Testis (tissue), 2 donors: Measurements from ENCODE around the gene MRPL20.
"Not testable (repeated sequence)": the region's sequence is repeated elsewhere in the genome, so short reads cannot be mapped to it uniquely, and the experiment has no call there.

Source experiments
- CTCF ChIP-seq, 3 experiments: fragments of 450-650 bp in 2 of 3; fragments of 200-600 bp in 1 of 3; sonication (generic) in 1 of 3; IDR thresholded peaks; one replicate each; pipeline ENCODE4 v1.5.1; 2016 to 2019; ENCODE audit warnings: antibody characterized with exemption in 3 of 3, mild to moderate bottlenecking in 2 of 3, moderate library complexity in 1 of 3
- POLR2A ChIP-seq: fragments of 450-650 bp; IDR thresholded peaks from one replicate; pipeline ENCODE4 v1.6.1; 2017; ENCODE audit warnings: antibody characterized with exemption, mild to moderate bottlenecking, moderate library complexity

DNA sequence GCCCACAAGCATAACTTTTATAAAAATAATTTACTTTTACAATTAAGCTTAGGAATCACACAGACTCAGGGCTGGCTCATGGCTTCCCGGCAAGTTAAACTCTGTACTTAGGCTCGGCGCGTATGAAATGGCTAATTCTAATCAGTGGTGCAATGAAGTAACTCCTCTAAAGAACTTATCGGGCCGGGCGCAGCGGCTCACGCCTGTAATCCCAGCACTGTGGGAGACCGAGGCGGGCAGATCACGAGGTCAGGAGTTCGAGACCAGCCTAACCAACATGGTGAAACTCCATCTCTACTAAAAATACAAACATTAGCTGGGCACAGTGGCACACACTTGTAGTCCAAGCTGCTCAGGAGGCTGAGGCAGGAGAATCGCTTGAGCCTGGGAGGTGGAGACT lies 37.0 kb downstream of the MRPL20 start:
- TF ChIP-seq CTCF (IDR thresholded peaks at IDR 0.05); POLR2A: not testable (repeated sequence)
